OCI-LY1 (cell line): ENCODE data around the gene IQSEC1.

Experiments used
- CTCF ChIP-seq: fragments of 200-600 bp; sonication (generic), shearing (Covaris generic); IDR thresholded peaks from 2 replicates; pipeline ENCODE4 v1.5.1; 2017; ENCODE audit warnings: mild to moderate bottlenecking, antibody characterized with exemption, low read length, moderate library complexity, mixed read lengths
- EZH2 ChIP-seq: fragments of 200-600 bp; sonication (generic), shearing (Covaris generic); IDR thresholded peaks from 2 replicates; pipeline ENCODE4 v1.8.0; 2017; ENCODE audit warnings: borderline replicate concordance, mixed run types, mild to moderate bottlenecking, antibody characterized with exemption, low read length, moderate library complexity, mixed read lengths

GRCh38 chr3:12903000-12903800 is 170.0 kb downstream of the IQSEC1 start:
- no peak for TF ChIP-seq CTCF
- TF ChIP-seq EZH2: no peak
